ENCODE data around the gene HS1BP3.

Gene HS1BP3

GRCh38 chr2:20645761-20646160 lies 5.1 kb downstream of the HS1BP3 start:
- no peak overlapping the region for H3K27ac Mint-ChIP-seq (ENCODE audit: low read depth)
- no peaks in the 10 kb centered on the region for H3K27me3 Mint-ChIP-seq
- peaks cover 8% of the 10 kb centered on the region for H3K36me3 Mint-ChIP-seq (ENCODE audit: insufficient read depth)
- peaks cover 44% of the 10 kb centered on the region for H3K4me1 Mint-ChIP-seq
- DNase-seq (ENCODE audit: low spot score in 2 of 2) (no peak), ATAC-seq (replicated peaks; ENCODE audit: extremely low read depth, poor library complexity, severe bottlenecking) (no peak)
- H3K9me3 Mint-ChIP-seq: no peaks in the 10 kb centered on the region
- no peak overlapping the region for H3K4me3 Mint-ChIP-seq

GRCh38 chr2:20645301-20645701 lies 5.6 kb downstream of the HS1BP3 start:
- Mint-ChIP-seq H3K27me3 (no peaks in the 10 kb centered on the region), H3K36me3 (ENCODE audit: insufficient read depth) (peaks cover 8% of the 10 kb centered on the region), H3K4me3 (no peak overlapping the region), H3K9me3 (no peaks in the 10 kb centered on the region), H3K4me1 (peaks cover 41% of the 10 kb centered on the region), H3K27ac (ENCODE audit: low read depth) (no peak overlapping the region)
- DNase-seq (ENCODE audit: low spot score in 2 of 2) (no peak), ATAC-seq (replicated peaks; ENCODE audit: extremely low read depth, poor library complexity, severe bottlenecking) (no peak)

GRCh38 chr2:20643826-20644225 lies 7.1 kb downstream of the HS1BP3 start:
- Mint-ChIP-seq H3K27ac (ENCODE audit: low read depth) (peak overlapping the region; percentile 61), H3K9me3 (no peaks in the 10 kb centered on the region), H3K36me3 (ENCODE audit: insufficient read depth) (peaks cover 11% of the 10 kb centered on the region), H3K4me3 (no peak overlapping the region), H3K27me3 (no peaks in the 10 kb centered on the region), H3K4me1 (peaks cover 26% of the 10 kb centered on the region)
- ATAC-seq (replicated peaks; ENCODE audit: extremely low read depth, poor library complexity, severe bottlenecking) (no peak), DNase-seq (ENCODE audit: low spot score in 2 of 2) (no peak)

- DNase-seq (ENCODE audit: low spot score in 2 of 2): no peak
- Mint-ChIP-seq H3K4me1 (peaks cover 19% of the 10 kb centered on the region), H3K27me3 (no peaks in the 10 kb centered on the region), H3K27ac (ENCODE audit: low read depth) (no peak overlapping the region), H3K4me3 (no peak overlapping the region), H3K36me3 (ENCODE audit: insufficient read depth) (peaks cover 11% of the 10 kb centered on the region), H3K9me3 (no peaks in the 10 kb centered on the region)
- no peak for ATAC-seq (replicated peaks; ENCODE audit: extremely low read depth, poor library complexity, severe bottlenecking)
Measured at GRCh38 chr2:20643060-20643459, 7.8 kb downstream of the HS1BP3 start.

GRCh38 chr2:20642055-20642971 lies 8.6 kb downstream of the HS1BP3 start:
- peaks cover 11% of the 10 kb centered on the region for H3K36me3 Mint-ChIP-seq (ENCODE audit: insufficient read depth)
- H3K4me1 Mint-ChIP-seq: peaks cover 16% of the 10 kb centered on the region
- DNase-seq (ENCODE audit: low spot score in 2 of 2): peak; percentile 60 to 68
- no peaks in the 10 kb centered on the region for H3K9me3 Mint-ChIP-seq
- no peak overlapping the region for H3K27ac Mint-ChIP-seq (ENCODE audit: low read depth)
- H3K27me3 Mint-ChIP-seq: no peaks in the 10 kb centered on the region
- peak; percentile 96 for ATAC-seq (replicated peaks; ENCODE audit: extremely low read depth, poor library complexity, severe bottlenecking)
- H3K4me3 Mint-ChIP-seq: no peak overlapping the region

GRCh38 chr2:20641123-20641985 lies 9.5 kb downstream of the HS1BP3 start:
- Mint-ChIP-seq H3K4me1 (peaks cover 16% of the 10 kb centered on the region), H3K36me3 (ENCODE audit: insufficient read depth) (peaks cover 11% of the 10 kb centered on the region), H3K27ac (ENCODE audit: low read depth) (no peak overlapping the region), H3K9me3 (no peaks in the 10 kb centered on the region), H3K4me3 (no peak overlapping the region), H3K27me3 (no peaks in the 10 kb centered on the region)
- ATAC-seq (replicated peaks; ENCODE audit: extremely low read depth, poor library complexity, severe bottlenecking): no peak
- no peak for DNase-seq (ENCODE audit: low spot score in 2 of 2)

GRCh38 chr2:20640411-20641122 lies 10.3 kb downstream of the HS1BP3 start:
- peaks cover 21% of the 10 kb centered on the region for H3K4me1 Mint-ChIP-seq
- ATAC-seq (replicated peaks; ENCODE audit: extremely low read depth, poor library complexity, severe bottlenecking): no peak
- no peaks in the 10 kb centered on the region for H3K9me3 Mint-ChIP-seq
- no peak for DNase-seq (ENCODE audit: low spot score in 2 of 2)
- H3K27me3 Mint-ChIP-seq: no peaks in the 10 kb centered on the region
- H3K4me3 Mint-ChIP-seq: no peak overlapping the region
- peaks cover 9% of the 10 kb centered on the region for H3K36me3 Mint-ChIP-seq (ENCODE audit: insufficient read depth)
- no peak overlapping the region for H3K27ac Mint-ChIP-seq (ENCODE audit: low read depth)

GRCh38 chr2:20638646-20639430 lies 12.1 kb downstream of the HS1BP3 start:
- H3K27ac Mint-ChIP-seq (ENCODE audit: low read depth): no peak overlapping the region

GRCh38 chr2:20638014-20638413 lies 12.9 kb downstream of the HS1BP3 start:
- Mint-ChIP-seq H3K27ac (ENCODE audit: low read depth) (no peak overlapping the region), H3K4me1 (peaks cover 21% of the 10 kb centered on the region), H3K9me3 (no peaks in the 10 kb centered on the region), H3K27me3 (no peaks in the 10 kb centered on the region), H3K4me3 (no peak overlapping the region), H3K36me3 (ENCODE audit: insufficient read depth) (peaks cover 6% of the 10 kb centered on the region)
- no peak for ATAC-seq (replicated peaks; ENCODE audit: extremely low read depth, poor library complexity, severe bottlenecking)
- no peak for DNase-seq (ENCODE audit: low spot score in 2 of 2)

More at GRCh38 chr2:20638646-20639430, 12.1 kb downstream of the HS1BP3 start:
- H3K27me3 Mint-ChIP-seq: no peaks in the 10 kb centered on the region
- no peak overlapping the region for H3K4me3 Mint-ChIP-seq
- no peaks in the 10 kb centered on the region for H3K9me3 Mint-ChIP-seq
- no peak for ATAC-seq (replicated peaks; ENCODE audit: extremely low read depth, poor library complexity, severe bottlenecking)
- H3K36me3 Mint-ChIP-seq (ENCODE audit: insufficient read depth): peaks cover 6% of the 10 kb centered on the region
- H3K4me1 Mint-ChIP-seq: peaks cover 21% of the 10 kb centered on the region
- no peak for DNase-seq (ENCODE audit: low spot score in 2 of 2)

- no peaks in the 10 kb centered on the region for H3K9me3 Mint-ChIP-seq
- no peak overlapping the region for H3K27ac Mint-ChIP-seq (ENCODE audit: low read depth)
- no peak for ATAC-seq (replicated peaks; ENCODE audit: extremely low read depth, poor library complexity, severe bottlenecking)
- H3K4me3 Mint-ChIP-seq: no peak overlapping the region
- no peaks in the 10 kb centered on the region for H3K27me3 Mint-ChIP-seq
- peaks cover 15% of the 10 kb centered on the region for H3K4me1 Mint-ChIP-seq
- DNase-seq (ENCODE audit: low spot score in 2 of 2): no peak
- peaks cover 6% of the 10 kb centered on the region for H3K36me3 Mint-ChIP-seq (ENCODE audit: insufficient read depth)
Measured at GRCh38 chr2:20637147-20637546, 13.8 kb downstream of the HS1BP3 start.

GRCh38 chr2:20635675-20636584 lies 15.0 kb downstream of the HS1BP3 start:
- ATAC-seq (replicated peaks; ENCODE audit: extremely low read depth, poor library complexity, severe bottlenecking) (no peak), DNase-seq (ENCODE audit: low spot score in 2 of 2) (peak in 1 of 2 donors; percentile 19)
- peaks cover 6% of the 10 kb centered on the region for H3K36me3 Mint-ChIP-seq (ENCODE audit: insufficient read depth)
- H3K9me3 Mint-ChIP-seq: no peaks in the 10 kb centered on the region
- no peak overlapping the region for H3K4me3 Mint-ChIP-seq
- no peak overlapping the region for H3K27ac Mint-ChIP-seq (ENCODE audit: low read depth)
- H3K27me3 Mint-ChIP-seq: no peaks in the 10 kb centered on the region
- H3K4me1 Mint-ChIP-seq: peaks cover 16% of the 10 kb centered on the region
